IMR-90 (cell line): ENCODE data around the gene KRTAP27-1. TPM values are rescaled to one million over a fixed set of nuclear protein-coding genes. Genes with fewer than 3 reads are reported as not detected.

Experiments
- ATAC-seq: fragments of 200-7000 bp; cut with Tn5 transposase; 2 replicates; pipeline ENCODE4 v1.9.1; 2020; ENCODE audit warnings: low read depth, mild to moderate bottlenecking, moderate library complexity
- BruUV-seq: library from RNA; stranded (reverse); fragments of 400-500 nt; replicated peaks from 2 replicates; lab custom pipeline; 2021; lab: Mats Ljungman, UMichigan
- CTCF ChIA-PET: fragments of 300-600 bp; formaldehyde crosslinking; extraction: SDS; loops from one replicate; lab custom pipeline; 2021; ENCODE audit warnings: antibody characterized with exemption; lab: Yijun Ruan, JAX
- POLR2A ChIA-PET: fragments of 300-600 bp; sonication (Branson Sonifier 250); formaldehyde crosslinking; loops from one replicate; lab custom pipeline; 2022; ENCODE audit warnings: antibody characterized with exemption; ENCODE audit not compliant: unreplicated experiment; lab: Charles Lee
- DNase-seq: peaks from one replicate; pipeline ENCODE4 v3.0.0; 2013
- H2AFZ ChIP-seq: replicated peaks from 2 replicates; pipeline ENCODE3; 2013; ENCODE audit warnings: low read length, mild to moderate bottlenecking; ENCODE audit not compliant: poor library complexity
- H2AK5ac ChIP-seq: 2 replicates; pipeline ENCODE4 v1.6.1; 2013; ENCODE audit warnings: low read depth, low read length, inconsistent platforms
- H2AK9ac ChIP-seq: replicated peaks from 2 replicates; pipeline ENCODE3; 2013; ENCODE audit warnings: mild to moderate bottlenecking, low read depth, low read length, moderate library complexity; ENCODE audit not compliant: poor library complexity
- H2BK120ac ChIP-seq: 2 replicates; pipeline ENCODE4 v1.6.1; 2013; ENCODE audit warnings: low read depth, low read length, inconsistent platforms
- H2BK15ac ChIP-seq: 3 replicates; pipeline ENCODE4 v1.6.1; 2013; ENCODE audit warnings: low read depth, low read length, inconsistent platforms
- H2BK20ac ChIP-seq: 2 replicates; pipeline ENCODE4 v1.6.1; 2013; ENCODE audit warnings: low read depth, mild to moderate bottlenecking, inconsistent platforms, low read length, moderate library complexity
- H2BK5ac ChIP-seq: 2 replicates; pipeline ENCODE4 v1.6.1; 2013; ENCODE audit warnings: mild to moderate bottlenecking, low read depth, low read length, inconsistent platforms; ENCODE audit not compliant: poor library complexity, severe bottlenecking
- H3K14ac ChIP-seq: replicated peaks from 2 replicates; pipeline ENCODE4 v1.6.1; 2013; ENCODE audit warnings: low read depth, low read length, inconsistent platforms
- H3K18ac ChIP-seq: 2 replicates; pipeline ENCODE4 v1.6.1; 2013; ENCODE audit warnings: low read depth, low read length, control low read depth
- H3K23ac ChIP-seq: 2 replicates; pipeline ENCODE4 v1.6.1; 2013; ENCODE audit warnings: low read depth, low read length, inconsistent platforms
- H3K27ac ChIP-seq: 2 replicates; pipeline ENCODE4 v1.5.1; 2013; ENCODE audit warnings: mild to moderate bottlenecking, control low read depth, low read length; ENCODE audit not compliant: insufficient read depth
- H3K27me3 ChIP-seq: 2 replicates; pipeline ENCODE4 v1.6.1; 2013; ENCODE audit warnings: low read length; ENCODE audit not compliant: control insufficient read depth, insufficient read depth
- H3K36me3 ChIP-seq: 2 replicates; pipeline ENCODE4 v1.6.1; 2013; ENCODE audit warnings: low read length, mixed read lengths; ENCODE audit not compliant: control insufficient read depth, insufficient read depth
- H3K4ac ChIP-seq: 2 replicates; pipeline ENCODE4 v1.6.1; 2013; ENCODE audit warnings: low read depth, low read length, inconsistent platforms
- H3K4me1 ChIP-seq: 2 replicates; pipeline ENCODE4 v1.6.1; 2013; ENCODE audit warnings: low read length, mixed read lengths; ENCODE audit not compliant: control insufficient read depth, insufficient read depth
- H3K4me2 ChIP-seq: 2 replicates; pipeline ENCODE4 v1.6.1; 2013; ENCODE audit warnings: low read depth, mild to moderate bottlenecking, control low read depth, low read length, moderate library complexity
- H3K4me3 ChIP-seq: 2 replicates; pipeline ENCODE4 v1.5.1; 2013; ENCODE audit warnings: low read depth, mild to moderate bottlenecking, control low read depth, low read length, moderate library complexity; ENCODE audit not compliant: insufficient read depth
- H3K56ac ChIP-seq: 2 replicates; pipeline ENCODE4 v1.6.1; 2013; ENCODE audit warnings: low read length, inconsistent platforms; ENCODE audit not compliant: insufficient read depth; ENCODE audit errors: extremely low read depth
- H3K79me1 ChIP-seq, 2 experiments: 2 replicates each; pipeline ENCODE4 v1.6.1; 2013; ENCODE audit warnings: low read length in 2 of 2, inconsistent platforms in 1 of 2, low read depth in 1 of 2
- H3K9ac ChIP-seq: 2 replicates; pipeline ENCODE4 v1.6.1; 2013; ENCODE audit warnings: low read depth, low read length, control low read depth
- H3K9me1 ChIP-seq: 2 replicates; pipeline ENCODE4 v1.6.1; 2013; ENCODE audit warnings: low read length, inconsistent platforms; ENCODE audit not compliant: insufficient read depth
- H3K9me3 ChIP-seq: 2 replicates; pipeline ENCODE4 v1.6.1; 2013; ENCODE audit warnings: low read length; ENCODE audit not compliant: control insufficient read depth, insufficient read depth
- H4K20me1 ChIP-seq: 2 replicates; pipeline ENCODE4 v1.6.1; 2013; ENCODE audit warnings: low read length, inconsistent platforms; ENCODE audit not compliant: insufficient read depth
- H4K5ac ChIP-seq: 2 replicates; pipeline ENCODE4 v1.6.1; 2013; ENCODE audit warnings: mild to moderate bottlenecking, low read depth, low read length, control low read depth
- H4K8ac ChIP-seq, 2 experiments: 2 replicates each; pipeline ENCODE4 v1.6.1; 2013; ENCODE audit warnings: low read depth in 2 of 2, low read length in 2 of 2, control low read depth in 1 of 2, inconsistent platforms in 1 of 2
- H4K91ac ChIP-seq: 2 replicates; pipeline ENCODE4 v1.6.1; 2013; ENCODE audit warnings: low read depth, low read length, inconsistent platforms; ENCODE audit not compliant: insufficient read depth
- BHLHE40 ChIP-seq: fragments of 150-350 bp; IDR thresholded peaks from 2 replicates; pipeline ENCODE4 v1.6.1; 2016; ENCODE audit warnings: mild to moderate bottlenecking, low read depth, low read length
- CEBPB ChIP-seq: IDR thresholded peaks from 2 replicates; pipeline ENCODE4 v1.6.1; 2012; ENCODE audit warnings: low read depth, low read length, improper control_type of control experiment
- CHD1 ChIP-seq: IDR thresholded peaks from 2 replicates; pipeline ENCODE4 v1.6.1; 2012; ENCODE audit warnings: low read depth, low read length, improper control_type of control experiment
- FOS ChIP-seq: fragments of 150-350 bp; IDR thresholded peaks from 2 replicates; pipeline ENCODE4 v1.6.1; 2016; ENCODE audit warnings: low read depth, low read length
- MAZ ChIP-seq: IDR thresholded peaks from 2 replicates; pipeline ENCODE4 v1.6.1; 2012; ENCODE audit warnings: low read depth, mild to moderate bottlenecking, low read length, improper control_type of control experiment, moderate library complexity, borderline replicate concordance
- MXI1 ChIP-seq: IDR thresholded peaks from 2 replicates; pipeline ENCODE4 v1.6.1; 2012; ENCODE audit warnings: low read depth, mild to moderate bottlenecking, low read length, moderate library complexity, borderline replicate concordance
- NFE2L2 ChIP-seq: fragments of 150-350 bp; IDR thresholded peaks from 2 replicates; pipeline ENCODE4 v1.6.1; 2016; ENCODE audit warnings: low read depth, mild to moderate bottlenecking, low read length
- POLR2A ChIP-seq: IDR thresholded peaks from 2 replicates; pipeline ENCODE4 v1.6.1; 2012; ENCODE audit warnings: mild to moderate bottlenecking, low read depth, low read length
- RAD21 ChIP-seq: IDR thresholded peaks from 2 replicates; pipeline ENCODE4 v1.6.1; 2012; ENCODE audit warnings: low read length, improper control_type of control experiment
- RCOR1 ChIP-seq: IDR thresholded peaks from 2 replicates; pipeline ENCODE4 v1.6.1; 2012; ENCODE audit warnings: mild to moderate bottlenecking, low read length, improper control_type of control experiment; ENCODE audit not compliant: insufficient replicate concordance
- RFX5 ChIP-seq: IDR thresholded peaks from 2 replicates; pipeline ENCODE4 v1.8.0; 2012; ENCODE audit warnings: low read depth, mild to moderate bottlenecking, low read length, moderate library complexity
- SMC3 ChIP-seq: fragments of 150-350 bp; IDR thresholded peaks from 2 replicates; pipeline ENCODE4 v1.6.1; 2016; ENCODE audit warnings: low read depth, mild to moderate bottlenecking, antibody characterized with exemption, low read length, moderate library complexity
- WGBS, 2 experiments: methylation state at CpG; one replicate each; pipeline versions ENCODE4 v1.1.5 to v1.1.7; 2013; ENCODE audit warnings: missing lambda C conversion rate in 2 of 2; ENCODE audit not compliant: insufficient read length in 1 of 2; ENCODE audit errors: extremely low coverage in 2 of 2; 5-methylcytosine and 5-hydroxymethylcytosine counted together
- dilution Hi-C: fragments of 300-500 bp; cut with HindIII; formaldehyde crosslinking; loops from one replicate; pipeline ENCODE4 v1.14.3; 2018; ENCODE audit warnings: low sequenced_read_pairs; ENCODE audit not compliant: unreplicated experiment
- in situ Hi-C: fragments of 300-500 bp; cut with MboI; formaldehyde crosslinking; loops from 3 replicates; pipeline ENCODE4 v1.14.3; 2019; ENCODE audit warnings: low sequenced_read_pairs, inconsistent platforms, mixed read lengths
- intact Hi-C: fragments of 100-400 bp; cut with micrococcal nuclease; formaldehyde crosslinking; loops from 2 replicates; pipeline ENCODE4 v1.10.0; 2022
- polyA plus RNA-seq, 3 experiments: library from polyadenylated mRNA; depleted of rRNA; stranded (reverse); fragments of >200 nt; gene quantifications; 2 replicates each; pipeline ENCODE4 v1.2.3, GENCODE V29; 2012; ENCODE audit warnings: low replicate concordance in 1 of 3
- total RNA-seq: library from RNA; depleted of rRNA; stranded (reverse); fragments of >200 nt; gene quantifications from 2 replicates; pipeline ENCODE4 v1.2.3, GENCODE V29; 2012
- TF ChIP-seq, protein P1 (sequence below): fragments of 150-350 bp; IDR thresholded peaks from 2 replicates; pipeline ENCODE4 v1.6.1; 2016; ENCODE audit warnings: low read depth, mild to moderate bottlenecking, low read length, moderate library complexity, borderline replicate concordance
- TF ChIP-seq, protein P2 (sequence below): conservative IDR thresholded peaks from 2 replicates; pipeline ENCODE4 v1.5.1; 2012; ENCODE audit warnings: mild to moderate bottlenecking, low read depth, low read length, improper control_type of control experiment
- TF ChIP-seq, protein P3 (sequence below): fragments of 150-350 bp; IDR thresholded peaks from 2 replicates; pipeline ENCODE4 v1.6.1; 2017; ENCODE audit warnings: mild to moderate bottlenecking, antibody characterized with exemption, low read length, low read depth

Gene KRTAP27-1
- total and polyA plus RNA-seq, 2 of the 4 experiments (the other 2 are of a cell fraction) = not detected

DNA sequence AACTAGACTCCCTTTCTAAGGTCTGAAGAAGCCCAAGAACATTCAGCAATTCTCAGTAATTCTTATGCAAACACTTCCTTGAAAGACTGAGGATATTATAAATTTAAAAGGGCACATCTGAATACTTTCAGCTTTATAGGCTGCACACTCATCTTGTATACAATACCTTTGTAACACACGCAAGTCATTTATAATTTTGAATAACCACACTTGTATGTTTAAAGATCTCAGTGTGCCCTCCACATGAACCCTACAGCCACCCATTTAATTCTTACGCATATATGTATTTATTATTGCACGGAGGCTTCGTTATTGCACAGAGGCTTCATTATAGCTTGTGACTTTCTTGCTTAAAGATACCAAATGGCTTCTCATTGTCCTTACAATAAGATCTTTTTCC lies 1.2 kb upstream of the KRTAP27-1 start:
- H3K4ac ChIP-seq = no peak overlapping the region
- no peaks in the 10 kb centered on the region for H3K4me1 ChIP-seq
- WGBS, 2 experiments = no CpG with 5 or more reads among the region's 4 CpGs
- no peak overlapping the region for H3K56ac ChIP-seq
- ChIA-PET CTCF (interaction anchor here (0.6 kb wide), 1 partner anchor 16 kb away, joined by 5 read pairs; no protein-coding TSS in a partner anchor), POLR2A (no interaction called here)
- dilution Hi-C loops = no loop called here
- H3K14ac ChIP-seq = no peak overlapping the region
- no peak overlapping the region for H4K5ac ChIP-seq
- H3K4me3 ChIP-seq = no peak overlapping the region
- TF ChIP-seq, protein P1, sequence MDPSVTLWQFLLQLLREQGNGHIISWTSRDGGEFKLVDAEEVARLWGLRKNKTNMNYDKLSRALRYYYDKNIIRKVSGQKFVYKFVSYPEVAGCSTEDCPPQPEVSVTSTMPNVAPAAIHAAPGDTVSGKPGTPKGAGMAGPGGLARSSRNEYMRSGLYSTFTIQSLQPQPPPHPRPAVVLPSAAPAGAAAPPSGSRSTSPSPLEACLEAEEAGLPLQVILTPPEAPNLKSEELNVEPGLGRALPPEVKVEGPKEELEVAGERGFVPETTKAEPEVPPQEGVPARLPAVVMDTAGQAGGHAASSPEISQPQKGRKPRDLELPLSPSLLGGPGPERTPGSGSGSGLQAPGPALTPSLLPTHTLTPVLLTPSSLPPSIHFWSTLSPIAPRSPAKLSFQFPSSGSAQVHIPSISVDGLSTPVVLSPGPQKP = no peak
- TF ChIP-seq CEBPB (no peak), MAZ (no peak), SMC3 (no peak), POLR2A (no peak), MXI1 (no peak), RFX5 (no peak), RAD21 (no peak), BHLHE40 (no peak), FOS (no peak), CHD1 (no peak), NFE2L2 (no peak), RCOR1 (no peak)
- TF ChIP-seq, protein P2, sequence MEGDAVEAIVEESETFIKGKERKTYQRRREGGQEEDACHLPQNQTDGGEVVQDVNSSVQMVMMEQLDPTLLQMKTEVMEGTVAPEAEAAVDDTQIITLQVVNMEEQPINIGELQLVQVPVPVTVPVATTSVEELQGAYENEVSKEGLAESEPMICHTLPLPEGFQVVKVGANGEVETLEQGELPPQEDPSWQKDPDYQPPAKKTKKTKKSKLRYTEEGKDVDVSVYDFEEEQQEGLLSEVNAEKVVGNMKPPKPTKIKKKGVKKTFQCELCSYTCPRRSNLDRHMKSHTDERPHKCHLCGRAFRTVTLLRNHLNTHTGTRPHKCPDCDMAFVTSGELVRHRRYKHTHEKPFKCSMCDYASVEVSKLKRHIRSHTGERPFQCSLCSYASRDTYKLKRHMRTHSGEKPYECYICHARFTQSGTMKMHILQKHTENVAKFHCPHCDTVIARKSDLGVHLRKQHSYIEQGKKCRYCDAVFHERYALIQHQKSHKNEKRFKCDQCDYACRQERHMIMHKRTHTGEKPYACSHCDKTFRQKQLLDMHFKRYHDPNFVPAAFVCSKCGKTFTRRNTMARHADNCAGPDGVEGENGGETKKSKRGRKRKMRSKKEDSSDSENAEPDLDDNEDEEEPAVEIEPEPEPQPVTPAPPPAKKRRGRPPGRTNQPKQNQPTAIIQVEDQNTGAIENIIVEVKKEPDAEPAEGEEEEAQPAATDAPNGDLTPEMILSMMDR = no peak
- TF ChIP-seq, protein P3, sequence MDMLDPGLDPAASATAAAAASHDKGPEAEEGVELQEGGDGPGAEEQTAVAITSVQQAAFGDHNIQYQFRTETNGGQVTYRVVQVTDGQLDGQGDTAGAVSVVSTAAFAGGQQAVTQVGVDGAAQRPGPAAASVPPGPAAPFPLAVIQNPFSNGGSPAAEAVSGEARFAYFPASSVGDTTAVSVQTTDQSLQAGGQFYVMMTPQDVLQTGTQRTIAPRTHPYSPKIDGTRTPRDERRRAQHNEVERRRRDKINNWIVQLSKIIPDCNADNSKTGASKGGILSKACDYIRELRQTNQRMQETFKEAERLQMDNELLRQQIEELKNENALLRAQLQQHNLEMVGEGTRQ = no peak
- H3K18ac ChIP-seq = no peak overlapping the region
- intact Hi-C loops = no loop called here
- no peak overlapping the region for H2BK5ac ChIP-seq
- DNase-seq = no peak
- H2AK9ac ChIP-seq = no peak overlapping the region
- BruUV-seq = no TSS peak
- no peak for ATAC-seq
- no peaks in the 10 kb centered on the region for H3K9me1 ChIP-seq
- H3K36me3 ChIP-seq = no peaks in the 10 kb centered on the region
- no peaks in the 10 kb centered on the region for H4K20me1 ChIP-seq
- no peak overlapping the region for H3K4me2 ChIP-seq
- no peak overlapping the region for H2BK20ac ChIP-seq
- H3K27ac ChIP-seq = no peak overlapping the region
- H2AFZ ChIP-seq = no peak overlapping the region
- H3K9ac ChIP-seq = no peak overlapping the region
- no peaks in the 10 kb centered on the region for H3K79me1 ChIP-seq
- H3K9me3 ChIP-seq = peaks cover 9% of the 10 kb centered on the region
- no peak overlapping the region for H2BK120ac ChIP-seq
- in situ Hi-C loops = no loop called here
- H3K23ac ChIP-seq = no peak overlapping the region
- H2BK15ac ChIP-seq = no peak overlapping the region
- no peak overlapping the region for H4K91ac ChIP-seq
- no peaks in the 10 kb centered on the region for H3K27me3 ChIP-seq
- no peak overlapping the region for H4K8ac ChIP-seq
- no peak overlapping the region for H2AK5ac ChIP-seq
